KOPT-K1 (cell line): ENCODE data around the gene PARVA.

ENCODE experiments used
- H3K27ac ChIP-seq: fragments of 200-600 bp; sonication (generic); 2 replicates; pipeline ENCODE4 v1.5.1; 2016; ENCODE audit warnings: antibody characterized with exemption, mild to moderate bottlenecking, low read depth, low read length; ENCODE audit not compliant: poor library complexity, severe bottlenecking
- H3K36me3 ChIP-seq: fragments of 200-600 bp; sonication (generic); 2 replicates; pipeline ENCODE4 v1.5.1; 2017; ENCODE audit warnings: antibody characterized with exemption, mild to moderate bottlenecking, low read length, moderate library complexity; ENCODE audit not compliant: insufficient read depth
- H3K9me3 ChIP-seq: fragments of 200-600 bp; sonication (generic); 2 replicates; pipeline ENCODE4 v1.5.1; 2017; ENCODE audit warnings: antibody characterized with exemption, low read length, mild to moderate bottlenecking; ENCODE audit not compliant: insufficient read depth, poor library complexity, severe bottlenecking

PARVA gene

DNA sequence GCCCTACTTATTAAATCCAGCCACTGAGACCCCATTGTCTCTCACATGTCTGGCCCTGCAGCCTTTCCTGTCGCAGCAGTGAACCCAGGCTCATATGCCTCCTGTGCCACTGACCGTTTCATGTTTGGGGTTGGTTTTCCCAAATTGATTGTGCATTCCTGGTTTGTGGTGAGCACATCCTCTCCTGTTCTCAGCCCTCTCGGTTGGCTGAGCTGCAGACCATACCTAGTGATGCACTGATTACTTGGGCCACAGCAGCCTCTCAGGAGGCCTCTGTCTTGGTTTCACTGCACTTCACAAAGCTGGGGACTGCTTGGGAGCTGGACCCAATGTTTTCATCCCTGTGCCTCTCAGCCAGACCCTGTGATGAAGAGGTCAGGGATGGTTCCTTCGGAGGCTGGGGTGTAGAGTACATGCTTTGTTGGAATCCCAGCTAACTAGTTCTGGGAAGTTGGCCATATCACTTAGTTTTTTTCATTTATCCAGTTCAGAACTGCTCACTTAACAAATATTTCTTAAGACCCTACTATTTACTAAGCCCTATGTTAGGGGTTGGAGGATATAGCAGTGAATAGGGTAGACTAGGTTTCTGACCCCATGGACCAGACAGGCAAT is 30.9 kb downstream of the PARVA start:
- H3K27ac ChIP-seq, result no peak overlapping the region

GRCh38 chr11:12409621-12410005 is 32.2 kb downstream of the PARVA start:
- no peaks in the 10 kb centered on the region for H3K36me3 ChIP-seq
- H3K9me3 ChIP-seq, result no peaks in the 10 kb centered on the region
- H3K27ac ChIP-seq, result no peak overlapping the region

More for the DNA sequence above, 30.9 kb downstream of the PARVA start:
- Histone ChIP-seq H3K36me3 (no peaks in the 10 kb centered on the region), H3K9me3 (no peaks in the 10 kb centered on the region)

DNA sequence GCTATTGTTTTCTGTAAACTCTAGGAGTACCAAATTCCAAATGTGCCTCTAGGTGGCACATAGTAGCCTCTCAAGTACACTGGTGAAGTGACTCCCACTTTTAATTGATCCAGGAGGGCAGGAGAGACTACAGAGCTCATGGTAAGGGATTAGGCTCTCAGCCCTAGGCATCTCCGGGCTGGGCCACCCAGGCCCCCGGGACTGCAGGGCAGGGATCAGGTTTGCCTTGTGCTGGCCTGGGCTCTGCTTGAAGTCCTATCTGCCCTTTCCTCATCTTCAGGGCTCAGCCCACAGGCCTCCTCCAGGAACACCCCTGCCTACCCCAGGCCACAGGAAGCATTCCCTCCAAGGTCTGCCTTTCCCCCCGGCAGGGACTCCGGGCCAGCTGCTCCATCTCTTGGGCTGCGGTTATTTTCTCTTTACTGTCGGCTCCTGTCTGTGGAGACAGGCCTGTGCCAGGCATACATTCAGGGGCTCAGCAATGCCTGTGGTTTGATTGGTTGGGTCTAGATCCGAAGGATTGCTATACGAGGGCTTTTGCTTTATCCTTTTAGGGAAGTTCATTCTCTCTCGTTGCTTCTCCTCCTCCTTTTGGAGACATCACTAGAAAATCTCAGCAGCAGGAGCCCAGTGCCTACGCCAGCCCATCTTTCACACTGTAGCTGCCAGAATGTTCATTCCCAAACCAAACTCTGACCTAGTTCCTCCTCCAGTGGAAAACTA is 32.8 kb downstream of the PARVA start:
- Histone ChIP-seq H3K9me3 (no peaks in the 10 kb centered on the region), H3K27ac (no peak overlapping the region), H3K36me3 (no peaks in the 10 kb centered on the region)

- Histone ChIP-seq H3K27ac (no peak overlapping the region), H3K36me3 (no peaks in the 10 kb centered on the region), H3K9me3 (no peaks in the 10 kb centered on the region)
Observed at GRCh38 chr11:12411393-12411792, 34.0 kb downstream of the PARVA start.

DNA sequence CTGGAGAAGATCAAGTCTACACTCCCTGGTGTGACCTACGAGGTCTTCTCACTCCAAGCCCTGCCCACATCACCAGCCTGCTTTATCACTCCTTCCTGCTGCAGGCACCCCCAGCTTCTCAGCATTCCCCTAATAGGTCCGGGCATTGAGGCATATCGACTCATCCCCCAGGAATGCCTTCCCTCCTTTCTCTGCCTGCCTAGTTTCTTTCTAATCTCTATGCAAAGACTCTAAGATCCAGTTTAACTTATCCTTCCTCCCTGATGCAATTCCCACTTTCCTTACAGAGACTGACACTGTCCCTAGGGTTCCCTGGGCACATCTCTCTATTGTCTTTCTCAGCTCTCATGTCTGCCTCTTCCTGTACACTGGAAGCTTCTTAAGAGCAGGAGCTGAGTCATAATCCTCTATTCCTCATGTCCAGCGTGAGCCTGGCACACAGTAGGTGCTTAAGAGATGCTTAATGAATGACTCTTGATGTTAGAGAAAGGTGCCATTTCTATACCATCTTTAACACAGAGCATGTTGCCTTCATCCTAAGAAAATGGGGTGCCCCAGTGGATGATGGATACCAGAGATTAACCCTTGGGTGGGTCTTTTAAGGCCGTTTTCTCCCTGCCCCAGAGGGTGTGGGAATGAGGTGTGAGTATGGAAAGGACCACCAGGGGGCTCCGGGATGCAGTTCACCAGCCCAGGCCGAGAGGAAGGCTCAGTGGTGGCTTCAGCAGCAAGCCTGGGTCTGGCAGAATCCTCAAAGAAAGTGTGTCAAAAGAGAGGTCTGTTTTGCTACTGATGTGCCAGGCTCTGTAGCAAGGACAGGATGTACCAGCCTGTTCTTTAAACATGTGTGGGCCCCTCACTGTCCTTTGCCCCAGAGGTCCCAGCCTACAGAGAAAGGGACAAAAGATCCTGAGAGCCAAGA is 34.7 kb downstream of the PARVA start:
- H3K36me3 ChIP-seq, result no peaks in the 10 kb centered on the region
- no peak overlapping the region for H3K27ac ChIP-seq
- no peaks in the 10 kb centered on the region for H3K9me3 ChIP-seq

DNA sequence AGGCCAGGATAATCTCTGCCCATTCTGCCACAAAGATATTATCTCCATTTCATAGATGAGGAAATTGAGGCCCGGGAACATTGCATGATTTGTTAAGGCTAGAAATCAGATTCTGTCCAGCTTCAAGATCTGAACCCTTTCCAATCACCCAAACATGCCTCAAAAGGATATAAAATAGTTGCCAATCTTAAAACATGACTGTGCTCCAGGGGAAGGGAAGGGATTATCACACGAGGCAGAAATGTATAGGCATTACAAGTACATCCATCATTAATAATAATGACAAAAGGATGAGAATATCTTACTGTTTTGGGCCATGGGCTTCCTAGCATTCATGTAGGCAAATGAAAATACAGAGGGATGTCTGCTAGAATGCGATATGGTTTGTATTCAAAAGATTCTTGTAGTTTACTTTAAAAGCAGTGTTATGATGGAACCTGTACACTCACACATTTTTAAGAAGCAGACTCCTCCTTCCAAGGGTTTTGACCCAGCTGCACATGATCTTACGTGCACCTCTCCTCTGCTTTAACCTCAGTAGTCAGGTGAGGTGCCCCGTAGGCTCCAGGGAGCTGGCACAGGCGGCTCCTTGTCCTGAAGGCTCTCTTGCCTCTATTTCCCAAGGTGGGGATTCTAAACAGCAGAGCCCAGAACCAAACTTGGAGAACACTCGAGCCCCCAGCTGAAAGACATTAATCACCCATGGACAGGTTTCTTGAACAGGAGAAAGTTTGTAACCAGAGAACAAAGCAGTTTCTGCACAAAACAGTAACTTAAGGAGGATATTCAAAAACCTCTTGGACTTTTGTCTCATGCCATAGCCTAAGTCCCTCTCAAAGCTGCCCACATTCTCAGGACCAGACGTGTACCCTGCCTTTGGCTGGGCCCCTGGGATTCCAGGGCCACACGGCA is 36.0 kb downstream of the PARVA start:
- Histone ChIP-seq H3K9me3 (no peaks in the 10 kb centered on the region), H3K36me3 (no peaks in the 10 kb centered on the region), H3K27ac (no peak overlapping the region)

GRCh38 chr11:12414611-12415010 is 37.2 kb downstream of the PARVA start:
- Histone ChIP-seq H3K27ac (no peak overlapping the region), H3K9me3 (no peaks in the 10 kb centered on the region), H3K36me3 (no peaks in the 10 kb centered on the region)

GRCh38 chr11:12415342-12415966 is 38.1 kb downstream of the PARVA start:
- no peak overlapping the region for H3K27ac ChIP-seq
- H3K9me3 ChIP-seq, result no peaks in the 10 kb centered on the region
- no peaks in the 10 kb centered on the region for H3K36me3 ChIP-seq

GRCh38 chr11:12416552-12416951 is 39.2 kb downstream of the PARVA start:
- Histone ChIP-seq H3K36me3 (no peaks in the 10 kb centered on the region), H3K27ac (no peak overlapping the region), H3K9me3 (no peaks in the 10 kb centered on the region)

DNA sequence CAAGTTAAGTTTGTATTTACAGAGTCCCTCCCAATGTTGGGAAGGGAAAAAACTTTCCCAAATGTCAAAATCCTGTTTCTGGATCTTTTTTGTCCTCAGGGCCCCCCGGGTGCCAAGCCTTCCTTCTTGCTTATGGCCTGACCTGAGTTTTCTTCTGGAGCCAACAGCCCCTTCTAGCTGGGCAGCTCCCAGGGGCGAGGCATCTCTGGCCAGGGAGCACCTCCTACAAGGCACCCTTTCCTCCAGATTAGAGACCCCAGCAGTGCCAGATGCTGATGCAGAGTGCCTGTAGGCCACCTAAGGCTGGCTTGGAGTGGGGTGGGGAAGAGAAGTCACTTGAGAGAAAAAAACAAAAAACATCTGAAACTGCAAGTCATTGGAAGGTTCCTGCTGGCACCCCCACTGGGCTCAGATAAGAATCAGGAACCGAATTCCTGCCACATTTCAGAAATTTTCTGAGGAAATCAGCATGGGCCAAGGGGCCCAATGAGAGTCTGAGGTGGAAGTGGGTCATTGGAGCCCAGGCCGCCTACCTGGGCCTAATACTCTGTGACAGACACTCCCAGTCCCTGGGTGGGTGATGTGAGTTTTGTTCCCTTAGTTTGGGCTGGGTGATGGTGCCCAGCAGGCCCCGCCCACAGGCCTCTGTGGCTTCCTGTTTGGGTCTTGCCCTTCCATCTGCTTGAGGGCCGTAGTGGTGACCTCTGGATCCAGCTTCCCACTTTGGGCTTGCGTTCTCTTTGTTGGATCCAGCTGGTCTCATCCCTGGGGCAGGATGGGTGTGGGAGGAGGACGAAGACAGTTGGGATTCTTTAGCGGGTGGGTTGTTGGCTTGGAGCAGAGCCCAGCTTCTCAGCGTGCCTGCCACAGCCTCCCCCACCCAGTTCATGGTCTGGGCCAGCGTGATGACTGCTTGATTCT is 40.6 kb downstream of the PARVA start:
- no peak overlapping the region for H3K27ac ChIP-seq
- H3K36me3 ChIP-seq, result no peaks in the 10 kb centered on the region
- H3K9me3 ChIP-seq, result no peaks in the 10 kb centered on the region

- no peaks in the 10 kb centered on the region for H3K36me3 ChIP-seq
- H3K9me3 ChIP-seq, result no peaks in the 10 kb centered on the region
- no peak overlapping the region for H3K27ac ChIP-seq
Observed at GRCh38 chr11:12420040-12420439, 42.7 kb downstream of the PARVA start.

DNA sequence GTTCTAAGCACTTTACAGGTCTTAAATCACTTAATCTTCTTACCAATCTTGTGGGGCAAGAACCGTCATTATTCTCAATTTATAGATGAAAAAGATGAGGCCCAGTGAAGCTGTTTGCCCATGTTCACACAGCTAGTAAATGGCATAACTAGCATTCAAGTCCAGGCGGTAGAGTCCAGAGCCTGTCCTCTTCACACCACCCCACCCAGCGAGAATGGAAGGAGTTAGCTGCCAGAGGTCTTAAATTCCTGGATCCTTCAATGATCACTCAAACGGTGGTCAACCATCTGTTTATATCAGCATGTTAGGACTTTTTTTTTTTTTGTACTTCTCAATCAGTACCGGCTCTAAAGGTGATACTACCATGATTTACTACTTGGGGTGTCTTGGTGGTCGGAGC is 43.3 kb downstream of the PARVA start:
- no peaks in the 10 kb centered on the region for H3K36me3 ChIP-seq
- no peaks in the 10 kb centered on the region for H3K9me3 ChIP-seq
- no peak overlapping the region for H3K27ac ChIP-seq

GRCh38 chr11:12421386-12421785 is 44.0 kb downstream of the PARVA start:
- H3K9me3 ChIP-seq, result no peaks in the 10 kb centered on the region
- H3K36me3 ChIP-seq, result no peaks in the 10 kb centered on the region
- H3K27ac ChIP-seq, result no peak overlapping the region
